ENCODE results near the gene ACSL5.

ACSL5 gene

GRCh38 chr10:112471878-112472487 is 98.1 kb downstream of the ACSL5 start:
- DNase-seq: no peak

- DNase-seq: no peak
These were observed 101.8 kb downstream of the ACSL5 start for GRCh38 chr10:112475575-112476218.

Data from NCI-H187 treated with DMSO at 0.1 percent for 48 hours (cell line).